Osteoblast (primary cell): Measurements from ENCODE around the gene COL27A1. TPM values are rescaled to one million over a fixed set of nuclear protein-coding genes. Genes with fewer than 3 reads are reported as not detected.

Source experiments
- DNase-seq: peaks from one replicate; pipeline ENCODE4 v3.0.0; 2011; ENCODE audit warnings: low spot score, mixed read lengths; ENCODE audit not compliant: insufficient read length; ENCODE audit errors: missing footprints
- H2AFZ ChIP-seq: 2 replicates; pipeline ENCODE4 v1.6.0; 2011; ENCODE audit warnings: mild to moderate bottlenecking, low read length
- H3K27ac ChIP-seq: 2 replicates; pipeline ENCODE4 v1.5.1; 2011; ENCODE audit warnings: mild to moderate bottlenecking, low read depth, low read length, moderate library complexity
- H3K27me3 ChIP-seq: 2 replicates; pipeline ENCODE4 v1.6.0; 2012; ENCODE audit warnings: mild to moderate bottlenecking, control low read depth, inconsistent platforms, low read length, moderate library complexity; ENCODE audit not compliant: insufficient read depth
- H3K36me3 ChIP-seq: 2 replicates; pipeline ENCODE4 v1.5.1; 2011; ENCODE audit warnings: mild to moderate bottlenecking, low read length, control low read depth, moderate library complexity; ENCODE audit not compliant: insufficient read depth
- H3K4me1 ChIP-seq: 2 replicates; pipeline ENCODE4 v1.5.1; 2011; ENCODE audit warnings: mild to moderate bottlenecking, low read length, control low read depth, moderate library complexity; ENCODE audit not compliant: insufficient read depth
- H3K4me2 ChIP-seq: 2 replicates; pipeline ENCODE4 v1.6.0; 2011; ENCODE audit warnings: mild to moderate bottlenecking, low read length; ENCODE audit not compliant: insufficient read depth
- H3K4me3 ChIP-seq: fragments of 200-600 bp; sonication (generic); 3 replicates; pipeline ENCODE4 v1.5.1; 2012; ENCODE audit warnings: mild to moderate bottlenecking, low read length, inconsistent platforms; ENCODE audit not compliant: insufficient read depth
- H3K79me2 ChIP-seq: 2 replicates; pipeline ENCODE4 v1.6.0; 2012; ENCODE audit warnings: mild to moderate bottlenecking, low read length, control low read depth, inconsistent platforms; ENCODE audit not compliant: insufficient read depth
- H3K9me3 ChIP-seq: 2 replicates; pipeline ENCODE4 v1.5.1; 2011; ENCODE audit warnings: low read depth, low read length, control low read depth
- H4K20me1 ChIP-seq: 2 replicates; pipeline ENCODE4 v1.6.0; 2012; ENCODE audit warnings: mild to moderate bottlenecking, low read length, control low read depth; ENCODE audit not compliant: insufficient read depth
- small RNA-seq: library from RNA; depleted of rRNA; stranded (forward); fragments of <200 nt; gene quantifications from one replicate; pipeline ENCODE3, GENCODE V24; 2012
- total RNA-seq: library from RNA; depleted of rRNA; stranded (reverse); fragments of >200 nt; gene quantifications from 2 replicates; pipeline ENCODE4 v1.2.3, GENCODE V29; 2012
- TF ChIP-seq, protein P1 (sequence below): IDR thresholded peaks from 2 replicates; pipeline ENCODE4 v1.5.1; 2011; ENCODE audit warnings: mild to moderate bottlenecking, low read depth, low read length, moderate library complexity; ENCODE audit errors: extremely low read depth

Gene COL27A1
- total RNA-seq, 1 donor: 10.1 TPM

DNA sequence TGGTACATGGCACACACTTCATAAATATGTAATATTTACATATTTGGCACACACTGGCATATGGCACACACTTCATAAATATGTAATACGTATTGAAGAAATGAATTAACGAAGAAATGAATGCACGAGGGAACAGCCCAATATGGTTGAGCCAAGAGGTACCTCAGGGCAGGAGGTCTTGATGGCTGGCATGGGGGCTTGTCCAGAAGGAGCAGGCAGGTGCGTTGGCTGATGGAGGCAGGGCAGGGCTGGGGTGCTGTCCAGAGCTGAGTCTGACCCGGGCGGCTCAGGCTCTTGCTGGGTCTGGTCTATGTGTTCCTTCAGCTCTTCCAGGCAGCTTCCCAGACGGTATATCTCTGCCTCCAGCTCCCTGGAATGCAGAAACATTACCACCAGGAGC, 206.2 kb downstream of the COL27A1 start:
- TF ChIP-seq, protein P1, sequence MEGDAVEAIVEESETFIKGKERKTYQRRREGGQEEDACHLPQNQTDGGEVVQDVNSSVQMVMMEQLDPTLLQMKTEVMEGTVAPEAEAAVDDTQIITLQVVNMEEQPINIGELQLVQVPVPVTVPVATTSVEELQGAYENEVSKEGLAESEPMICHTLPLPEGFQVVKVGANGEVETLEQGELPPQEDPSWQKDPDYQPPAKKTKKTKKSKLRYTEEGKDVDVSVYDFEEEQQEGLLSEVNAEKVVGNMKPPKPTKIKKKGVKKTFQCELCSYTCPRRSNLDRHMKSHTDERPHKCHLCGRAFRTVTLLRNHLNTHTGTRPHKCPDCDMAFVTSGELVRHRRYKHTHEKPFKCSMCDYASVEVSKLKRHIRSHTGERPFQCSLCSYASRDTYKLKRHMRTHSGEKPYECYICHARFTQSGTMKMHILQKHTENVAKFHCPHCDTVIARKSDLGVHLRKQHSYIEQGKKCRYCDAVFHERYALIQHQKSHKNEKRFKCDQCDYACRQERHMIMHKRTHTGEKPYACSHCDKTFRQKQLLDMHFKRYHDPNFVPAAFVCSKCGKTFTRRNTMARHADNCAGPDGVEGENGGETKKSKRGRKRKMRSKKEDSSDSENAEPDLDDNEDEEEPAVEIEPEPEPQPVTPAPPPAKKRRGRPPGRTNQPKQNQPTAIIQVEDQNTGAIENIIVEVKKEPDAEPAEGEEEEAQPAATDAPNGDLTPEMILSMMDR: no peak
- no peak for DNase-seq
- Histone ChIP-seq H4K20me1 (no peaks in the 10 kb centered on the region), H3K9me3 (no peaks in the 10 kb centered on the region), H3K27me3 (no peaks in the 10 kb centered on the region), H3K27ac (no peak overlapping the region), H3K4me2 (no peak overlapping the region), H3K4me3 (no peak overlapping the region), H3K79me2 (no peaks in the 10 kb centered on the region), H2AFZ (no peak overlapping the region), H3K36me3 (peaks cover 50% of the 10 kb centered on the region), H3K4me1 (peaks cover 26% of the 10 kb centered on the region)

Small RNA genes within 50 kb of the gene (small RNA-seq; reads per million reads assigned to genes)
- 1,764 reads per million, percentile 99 among the genes with 10 or more reads in this experiment for gene MIR455

Other genes starting within 250 kb of the COL27A1 start
- not detected in 2 replicates for gene AMBP, start 77.2 kb upstream of the COL27A1 start, total RNA-seq
- gene KIF12, start 56.2 kb upstream of the COL27A1 start, total RNA-seq: not detected in 2 replicates
- not detected in 2 replicates for gene ORM1, start 167.6 kb downstream of the COL27A1 start, total RNA-seq
- not detected in 2 replicates for gene ORM2, start 174.3 kb downstream of the COL27A1 start, total RNA-seq
- gene AKNA, start 232.4 kb downstream of the COL27A1 start, total RNA-seq: 24.8 and 27.9 TPM in 2 replicates